ENCODE results near the gene IQSEC1.
A peak's percentile ranks its signal among the peaks of the same experiment; 100 is the strongest.

The IQSEC1 gene

DNA sequence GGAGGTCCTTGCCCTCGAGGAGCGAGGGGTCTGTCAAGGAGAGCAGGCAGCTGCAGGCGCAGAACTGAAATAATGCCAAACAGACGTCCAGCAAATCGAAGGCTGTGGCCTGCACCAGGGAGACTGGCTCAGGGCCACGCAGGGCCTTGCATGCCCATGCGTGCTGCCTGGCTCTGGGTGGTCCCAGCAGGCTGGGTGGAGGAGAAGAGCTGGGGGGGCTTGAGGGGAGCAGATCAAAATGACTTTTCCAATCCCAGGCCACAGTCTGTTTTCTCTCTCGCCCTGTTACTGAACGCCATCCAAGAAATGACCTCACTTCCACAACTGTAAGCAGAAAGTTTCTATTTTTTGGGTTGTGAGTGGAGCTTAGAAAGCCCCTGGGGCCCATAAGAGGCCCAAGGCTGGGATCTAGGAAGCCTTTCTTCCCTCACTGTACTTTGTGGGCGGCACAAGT lies 134.9 kb downstream of the IQSEC1 start:
- DNase-seq (ENCODE audit: low read depth in 2 of 2, low spot score in 1 of 2): no peak

DNA sequence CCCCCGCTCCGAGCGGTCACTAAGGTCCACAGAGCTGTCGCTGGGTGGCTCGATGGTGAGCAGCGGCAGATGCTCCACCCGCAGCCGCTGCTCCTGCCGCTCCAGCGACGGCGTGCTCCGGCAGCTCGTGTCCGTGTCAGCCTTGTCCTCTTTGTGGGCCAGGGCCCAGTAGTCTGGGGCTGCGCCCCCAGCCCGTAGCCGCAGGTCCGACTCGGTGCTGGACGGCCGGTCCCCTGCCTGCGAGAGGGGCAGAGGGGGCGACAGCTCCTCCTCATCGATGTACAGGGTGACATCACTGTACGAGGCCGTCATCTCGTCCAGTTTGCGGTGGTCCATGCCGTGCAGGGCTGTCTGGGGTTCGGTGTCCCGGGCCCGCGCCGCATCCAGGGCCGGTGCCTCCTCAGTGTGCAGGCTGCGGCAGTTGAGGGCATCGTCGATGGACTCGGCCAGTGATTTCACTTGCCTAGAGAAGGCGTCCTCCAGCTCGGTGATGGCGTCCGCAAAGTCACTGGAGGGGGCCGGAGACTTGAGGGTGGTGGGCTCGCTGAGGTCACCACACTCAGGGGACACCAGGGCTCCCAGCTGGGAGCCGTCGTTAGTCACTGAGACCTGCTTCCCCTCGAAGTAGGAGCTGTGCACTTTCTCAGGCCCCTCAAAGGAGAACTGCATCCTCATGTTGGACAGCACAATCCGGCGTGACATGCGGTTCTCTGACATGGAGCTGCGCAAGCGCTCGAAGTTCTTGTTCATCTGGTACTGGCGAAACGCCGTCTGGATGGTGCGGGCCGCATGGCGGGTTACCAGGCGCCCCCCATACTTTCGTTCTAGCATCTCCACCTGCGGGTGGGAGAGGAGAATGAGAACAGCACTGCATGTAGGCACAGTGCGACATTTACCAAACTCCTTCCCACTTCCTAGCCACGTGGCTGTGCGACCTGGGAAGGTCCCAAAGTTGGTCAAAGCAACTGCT lies 137.1 kb downstream of the IQSEC1 start:
- DNase-seq (ENCODE audit: low read depth in 2 of 2, low spot score in 1 of 2): no peak

GRCh38 chr3:12935023-12935860 lies 138.0 kb downstream of the IQSEC1 start:
- no peak for DNase-seq (ENCODE audit: low read depth in 2 of 2, low spot score in 1 of 2)

- DNase-seq (ENCODE audit: low read depth in 2 of 2, low spot score in 1 of 2): no peak
These were observed 138.8 kb downstream of the IQSEC1 start for GRCh38 chr3:12934431-12934830.

GRCh38 chr3:12933901-12934300 lies 139.3 kb downstream of the IQSEC1 start:
- DNase-seq (ENCODE audit: low read depth in 2 of 2, low spot score in 1 of 2): no peak

DNA sequence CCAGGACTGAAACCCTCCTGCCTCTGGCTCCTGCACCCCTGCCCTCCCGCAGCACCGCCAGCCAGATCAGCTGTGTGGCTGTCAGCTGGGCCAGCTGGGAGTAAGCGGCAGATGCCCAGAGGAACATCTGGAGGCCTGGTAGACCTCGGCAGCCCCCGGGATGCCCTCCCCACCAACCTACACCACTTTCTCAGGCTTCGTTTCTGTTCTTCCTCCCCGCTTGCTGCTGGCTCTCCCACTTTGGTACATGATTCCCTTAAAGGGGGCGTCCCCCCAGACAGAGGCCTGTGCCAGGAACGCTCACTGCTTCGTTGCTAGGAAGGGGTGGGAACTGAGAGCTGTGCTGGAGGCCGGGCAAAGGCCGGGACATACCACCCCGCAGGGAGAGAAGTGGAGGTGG lies 140.5 kb downstream of the IQSEC1 start:
- no peak for DNase-seq (ENCODE audit: low read depth in 2 of 2, low spot score in 1 of 2)

- no peak for DNase-seq (ENCODE audit: low read depth in 2 of 2, low spot score in 1 of 2)
These were observed 140.9 kb downstream of the IQSEC1 start for GRCh38 chr3:12932347-12932746.

GRCh38 chr3:12931273-12931905 lies 141.8 kb downstream of the IQSEC1 start:
- DNase-seq (ENCODE audit: low read depth in 2 of 2, low spot score in 1 of 2): no peak

DNA sequence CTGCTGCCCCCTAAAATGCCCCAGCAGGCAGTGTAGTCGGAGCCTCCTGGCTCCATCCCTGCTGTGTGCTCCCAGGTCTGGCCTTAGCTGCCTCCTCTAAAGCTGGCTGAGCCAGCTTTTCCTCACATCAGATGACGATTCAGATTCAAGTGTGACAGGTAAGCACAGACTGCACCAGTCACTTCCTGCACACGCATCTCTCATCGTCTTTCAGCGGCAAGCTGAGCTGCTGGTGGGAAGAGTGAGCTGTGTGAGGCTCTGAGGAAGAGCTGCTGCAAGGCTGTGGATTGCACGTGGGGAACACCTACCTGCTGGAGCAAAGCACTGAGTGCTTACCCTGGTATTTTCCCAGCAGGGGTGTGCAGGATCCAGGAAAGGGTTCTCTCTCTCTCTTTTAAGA lies 143.4 kb downstream of the IQSEC1 start:
- no peak for DNase-seq (ENCODE audit: low read depth in 2 of 2, low spot score in 1 of 2)

- DNase-seq (ENCODE audit: low read depth in 2 of 2, low spot score in 1 of 2): no peak
These were observed 146.6 kb downstream of the IQSEC1 start for GRCh38 chr3:12926660-12927059.

GRCh38 chr3:12925648-12926047 lies 147.6 kb downstream of the IQSEC1 start:
- no peak for DNase-seq (ENCODE audit: low read depth in 2 of 2, low spot score in 1 of 2)

DNA sequence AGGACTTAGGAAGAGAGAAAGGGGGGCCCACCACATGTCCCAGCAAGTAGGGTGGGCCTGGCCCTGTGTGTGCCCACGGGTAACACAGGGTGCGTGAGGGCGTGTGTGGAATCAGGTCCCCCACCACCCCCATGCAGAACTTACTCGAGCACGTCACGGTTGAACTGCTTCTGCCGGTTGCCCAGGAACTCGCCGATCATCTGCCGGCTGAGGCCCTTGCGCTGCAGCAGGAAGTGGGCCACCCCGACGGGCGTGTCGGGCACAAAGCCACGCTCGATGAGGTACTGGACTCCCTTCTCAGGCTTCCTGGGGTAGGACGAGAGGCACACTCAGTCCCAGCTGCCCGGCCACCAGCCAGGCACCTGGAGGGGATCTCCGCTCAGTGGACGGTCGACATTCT lies 148.8 kb downstream of the IQSEC1 start:
- DNase-seq (ENCODE audit: low read depth in 2 of 2, low spot score in 1 of 2): no peak

GRCh38 chr3:12922881-12923431 lies 150.3 kb downstream of the IQSEC1 start:
- no peak for DNase-seq (ENCODE audit: low read depth in 2 of 2, low spot score in 1 of 2)

GRCh38 chr3:12922306-12922705 lies 150.9 kb downstream of the IQSEC1 start:
- no peak for DNase-seq (ENCODE audit: low read depth in 2 of 2, low spot score in 1 of 2)

GRCh38 chr3:12921736-12922135 lies 151.5 kb downstream of the IQSEC1 start:
- no peak for DNase-seq (ENCODE audit: low read depth in 2 of 2, low spot score in 1 of 2)

DNA sequence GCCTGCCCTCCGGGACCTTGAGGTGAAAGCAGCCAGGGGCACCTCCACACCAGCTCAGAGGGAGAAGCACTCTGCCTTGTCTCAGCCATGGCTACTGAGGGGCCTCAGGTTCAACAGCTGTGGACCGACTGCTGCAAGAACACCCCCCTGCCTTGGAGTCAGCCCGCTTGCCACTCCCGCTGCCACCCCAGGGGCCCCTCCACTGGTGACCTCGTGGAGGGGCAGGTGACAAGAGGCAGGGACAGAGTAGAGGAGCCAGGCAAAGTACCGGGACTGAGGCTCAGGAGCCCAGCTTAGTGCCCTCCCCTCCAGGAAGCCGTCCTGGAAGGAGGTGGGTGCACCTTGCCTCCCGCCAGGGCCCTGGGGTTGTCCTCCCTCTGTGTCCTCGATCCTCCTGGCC lies 152.3 kb downstream of the IQSEC1 start:
- no peak for DNase-seq (ENCODE audit: low read depth in 2 of 2, low spot score in 1 of 2)

GRCh38 chr3:12919205-12919604 lies 154.0 kb downstream of the IQSEC1 start:
- DNase-seq (ENCODE audit: low read depth in 2 of 2, low spot score in 1 of 2): no peak

- no peak for DNase-seq (ENCODE audit: low read depth in 2 of 2, low spot score in 1 of 2)
These were observed 155.0 kb downstream of the IQSEC1 start for GRCh38 chr3:12918231-12918630.

- DNase-seq (ENCODE audit: low read depth in 2 of 2, low spot score in 1 of 2): peak in 1 of 2 donors; percentile 35
These were observed 157.1 kb downstream of the IQSEC1 start for GRCh38 chr3:12916159-12916558.

GRCh38 chr3:12914088-12914487 lies 159.1 kb downstream of the IQSEC1 start:
- no peak for DNase-seq (ENCODE audit: low read depth in 2 of 2, low spot score in 1 of 2)

DNA sequence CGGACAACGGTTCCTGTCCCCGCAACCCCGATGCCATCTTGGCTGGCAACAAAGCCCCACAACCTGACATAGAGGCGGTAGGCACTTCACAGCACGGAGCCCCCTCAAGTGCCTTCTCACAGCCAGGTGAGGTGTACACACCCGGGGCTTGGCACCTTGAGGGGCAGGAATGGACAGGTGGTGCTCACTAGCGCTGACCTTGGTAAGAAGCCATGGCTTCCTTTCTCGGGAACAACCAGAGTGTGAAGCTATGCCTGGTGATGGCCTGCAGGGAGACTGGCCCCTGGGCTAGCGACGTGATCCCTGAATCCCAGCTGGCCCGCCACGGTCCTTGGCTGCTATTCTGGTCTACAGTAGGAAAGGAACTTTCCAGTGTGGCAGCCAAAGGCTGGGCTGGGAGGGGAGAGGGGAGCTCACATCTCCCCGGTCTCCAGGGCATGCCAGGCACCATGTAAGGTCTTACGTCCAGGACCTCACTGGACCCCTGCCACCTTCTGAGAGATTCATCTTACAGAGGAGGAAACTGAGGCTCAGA lies 161.3 kb downstream of the IQSEC1 start:
- DNase-seq (ENCODE audit: low read depth in 2 of 2, low spot score in 1 of 2): no peak

Data from stimulated activated CD8-positive, alpha-beta memory T cell treated with anti-CD3 and anti-CD28 coated beads, Interleukin-4, amount 100 ng/mL, for 4 hours (primary cell).